Spleen (tissue), 11 donors: ENCODE measurements around the gene SENP3. TPM values are rescaled to one million over a fixed set of nuclear protein-coding genes. Genes with fewer than 3 reads are reported as not detected.
A peak's percentile ranks its signal among the peaks of the same experiment; 100 is the strongest.

ENCODE experiments used
- DNase-seq: peaks from one replicate; pipeline ENCODE4 v3.0.0-alpha.2; 2020
- H3K27ac ChIP-seq, 8 donors: fragments of 200-600 bp; sonication (generic) in 7 of 8; 1 replicate in 4 of 8; 2 replicates in 4 of 8; pipeline versions ENCODE4 v1.5.0 to v1.8.0; 2016 to 2021; ENCODE audit warnings: inconsistent platforms in 4 of 8, mild to moderate bottlenecking in 4 of 8, moderate library complexity in 1 of 8
- H3K27me3 ChIP-seq, 7 donors: fragments of 200-600 bp; sonication (generic) in 6 of 7; replicated peaks in 1 of 7; 1 replicate in 4 of 7; 2 replicates in 3 of 7; pipeline versions ENCODE4 v1.5.0 to v1.8.0; 2016 to 2021; ENCODE audit warnings: inconsistent platforms in 3 of 7, mild to moderate bottlenecking in 1 of 7
- H3K36me3 ChIP-seq, 6 donors: fragments of 200-600 bp; sonication (generic) in 5 of 6; 1 replicate in 4 of 6; 2 replicates in 2 of 6; pipeline versions ENCODE4 v1.5.0 to v1.8.0; 2016 to 2021; ENCODE audit warnings: inconsistent platforms in 2 of 6
- H3K4me1 ChIP-seq, 6 donors: fragments of 200-600 bp; sonication (generic) in 5 of 6; 1 replicate in 3 of 6; 2 replicates in 3 of 6; pipeline versions ENCODE4 v1.5.0 to v1.8.0; 2016 to 2021; ENCODE audit warnings: inconsistent platforms in 3 of 6
- H3K4me3 ChIP-seq, 8 donors: fragments of 200-600 bp; sonication (generic) in 7 of 8; 1 replicate in 4 of 8; 2 replicates in 4 of 8; pipeline versions ENCODE4 v1.5.0 to v1.8.0; 2016 to 2021; ENCODE audit warnings: inconsistent platforms in 4 of 8, mild to moderate bottlenecking in 4 of 8, moderate library complexity in 2 of 8
- H3K9me3 ChIP-seq, 8 donors: fragments of 200-600 bp; sonication (generic) in 7 of 8; 1 replicate in 4 of 8; 2 replicates in 4 of 8; pipeline versions ENCODE4 v1.5.0 to v1.8.0; 2016 to 2021; ENCODE audit warnings: inconsistent platforms in 4 of 8
- CTCF ChIP-seq, 11 experiments: fragments of 200-600 bp in 7 of 11; fragments of 450-650 bp in 4 of 11; sonication (generic) in 4 of 11; IDR thresholded peaks in 8 of 11; conservative IDR thresholded peaks in 3 of 11; 1 replicate in 7 of 11; 2 replicates in 4 of 11; pipeline versions ENCODE4 v1.4.0 to v1.8.0; 2016 to 2021; ENCODE audit warnings: antibody characterized with exemption in 11 of 11, inconsistent platforms in 4 of 11, mild to moderate bottlenecking in 1 of 11
- POLR2A ChIP-seq, 3 donors: fragments of 450-650 bp; IDR thresholded peaks; one replicate each; pipeline ENCODE4 v1.5.1; 2017; ENCODE audit warnings: antibody characterized with exemption in 3 of 3, mild to moderate bottlenecking in 1 of 3
- POLR2AphosphoS5 ChIP-seq, 3 donors: sonication (generic); formaldehyde crosslinking; IDR thresholded peaks; one replicate each; pipeline ENCODE4 v1.5.1; 2017; ENCODE audit warnings: antibody characterized with exemption in 3 of 3
- WGBS, 5 donors: extraction: QIAGEN DNeasy Blood & Tissue Kit in 3 of 5; methylation state at CpG; one replicate each; pipeline versions ENCODE4 v1.1.5 to v1.1.7; 2013 to 2018; 5-methylcytosine and 5-hydroxymethylcytosine counted together
- intact Hi-C: fragments of 100-400 bp; cut with DNase I; formaldehyde crosslinking; loops from one replicate; pipeline ENCODE4 v1.15.0; 2023; ENCODE audit warnings: low total_unique reads
- polyA plus RNA-seq, 3 donors: library from polyadenylated mRNA; stranded (reverse); fragments of 200-250 nt; gene quantifications; one replicate each; pipeline ENCODE4 v1.2.1, GENCODE V29; 2013
- total RNA-seq, 7 donors: library from RNA; depleted of rRNA in 3 of 7; stranded (reverse); fragments of >200 nt in 3 of 7; fragmentation: NEBNext Ultra II Directional in 4 of 7; extraction: Animal tissue kit (Norgen Biotek cat#: 25700) in 4 of 7; gene quantifications; one replicate each; pipeline versions ENCODE4 v1.1.0 to v1.2.1, GENCODE V29; 2016 to 2021
- donor health status: healthy with polysubstance abuse.
- donor health status: DM: no; HTN: no; CAD: no; lungs with moderate emphysema.
- donor health status: DM: no; HTN: no; CAD: no.
- donor health status: Bipolar disorder and iron deficiency.
- donor health status: healthy.
- donor health status: DM: no; HTN: no; CAD: no.
- donor health status: DM: yes; HTN: yes; CAD: no.

The SENP3 gene
- total and polyA plus RNA-seq, 10 donors, result 36.3 to 71.7 (median 43.1) TPM

- peak; percentile 99 for DNase-seq
- intact Hi-C loops, result no loop called here
- H3K27me3 ChIP-seq, result no peaks in the 10 kb centered on the region
- TF ChIP-seq CTCF (IDR thresholded peaks at IDR 0.05 in 8 of 11, conservative IDR thresholded peaks at IDR 0.05 in 3 of 11), result peak; percentile 49 to 90 (median 79)
- peak in 2 of 3 donors; percentile 24 to 82 for TF ChIP-seq POLR2A (IDR thresholded peaks at IDR 0.05)
- peak; percentile 90 to 93 (median 91) for TF ChIP-seq POLR2AphosphoS5 (IDR thresholded peaks at IDR 0.05)
- peak within 1 kb of the TSS; percentile 87 to 99 (median 92) for H3K27ac ChIP-seq
- peaks cover 21 to 53% (median 37%) of the 10 kb centered on the region in 6 donors for H3K4me1 ChIP-seq
- WGBS, 5 donors, result 0 to 1% (median 1%) methylated on average over 48 to 93 of the region's 93 CpGs
- H3K36me3 ChIP-seq, result peaks cover 0 to 19% (median 3%) of the 10 kb centered on the region in 6 donors
- peak within 1 kb of the TSS; percentile 70 to 95 (median 75) for H3K4me3 ChIP-seq
- H3K9me3 ChIP-seq, result no peaks in the 10 kb centered on the region
Measured at GRCh38 chr17:7614425-7615264, 52.9 kb downstream of the SENP3 start, which contains the start of gene FXR2. FXR2 (minus strand) TSS chr17:7614897; CDS start chr17:7614532, 365 bp downstream.

- Histone ChIP-seq H3K27ac (peak overlapping the region; percentile 87 to 99 (median 92)), H3K9me3 (no peaks in the 10 kb centered on the region), H3K4me1 (peaks cover 21 to 48% (median 36%) of the 10 kb centered on the region in 6 donors), H3K36me3 (peaks cover 0 to 16% (median 3%) of the 10 kb centered on the region in 6 donors), H3K27me3 (no peaks in the 10 kb centered on the region), H3K4me3 (peak overlapping the region; percentile 44 to 95 (median 74))
- intact Hi-C loops, result no loop called here
- TF ChIP-seq POLR2AphosphoS5 (IDR thresholded peaks at IDR 0.05), result no peak
- TF ChIP-seq POLR2A (IDR thresholded peaks at IDR 0.05), result no peak
- peak in 1 of 11 experiments; percentile 61 for TF ChIP-seq CTCF (IDR thresholded peaks at IDR 0.05 in 8 of 11, conservative IDR thresholded peaks at IDR 0.05 in 3 of 11)
- WGBS, 5 donors, result 5 to 10% (median 8%) methylated on average over 28 of the region's 28 CpGs
- DNase-seq, result no peak
Measured at GRCh38 chr17:7615265-7615747, 53.6 kb downstream of the SENP3 start.

GRCh38 chr17:7618608-7619007 is 56.9 kb downstream of the SENP3 start:
- TF ChIP-seq POLR2A (IDR thresholded peaks at IDR 0.05) (no peak), CTCF (IDR thresholded peaks at IDR 0.05 in 8 of 11, conservative IDR thresholded peaks at IDR 0.05 in 3 of 11) (no peak), POLR2AphosphoS5 (IDR thresholded peaks at IDR 0.05) (no peak)
- Histone ChIP-seq H3K36me3 (no peaks in the 10 kb centered on the region), H3K27me3 (no peaks in the 10 kb centered on the region), H3K4me1 (peaks cover 4 to 15% (median 6%) of the 10 kb centered on the region in 6 donors), H3K9me3 (no peaks in the 10 kb centered on the region), H3K4me3 (no peak overlapping the region), H3K27ac (no peak overlapping the region)
- intact Hi-C loops, result no loop called here
- DNase-seq, result no peak
- 63 to 80% (median 73%) methylated on average over 5 of the region's 5 CpGs for WGBS, 5 donors

DNA sequence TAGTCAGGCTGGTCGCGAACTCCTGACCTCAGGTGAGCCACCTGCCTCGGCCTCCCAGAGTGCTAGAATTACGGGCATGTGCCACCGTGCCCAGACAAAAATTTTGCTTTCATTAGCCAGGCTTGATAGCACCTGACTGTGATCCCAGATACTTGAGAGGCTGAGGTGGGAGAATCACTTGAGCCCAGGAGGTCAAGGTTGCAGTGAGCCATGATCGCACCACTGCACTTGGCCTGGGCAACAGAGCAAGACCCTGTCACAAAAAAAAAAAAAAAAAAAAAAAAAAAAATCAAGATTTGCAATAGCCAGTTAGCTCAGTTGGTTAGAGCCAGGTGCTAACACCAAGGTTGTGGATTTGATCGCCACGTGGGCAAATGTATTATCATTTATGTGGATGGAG is 59.1 kb downstream of the SENP3 start:
- Histone ChIP-seq H3K4me3 (no peak overlapping the region), H3K4me1 (peaks cover 0 to 6% (median 0%) of the 10 kb centered on the region in 6 donors), H3K27me3 (no peaks in the 10 kb centered on the region), H3K27ac (no peak overlapping the region), H3K36me3 (peaks cover 0 to 9% (median 0%) of the 10 kb centered on the region in 6 donors), H3K9me3 (no peaks in the 10 kb centered on the region)
- TF ChIP-seq POLR2AphosphoS5 (IDR thresholded peaks at IDR 0.05) (no peak), POLR2A (IDR thresholded peaks at IDR 0.05) (no peak), CTCF (IDR thresholded peaks at IDR 0.05 in 8 of 11, conservative IDR thresholded peaks at IDR 0.05 in 3 of 11) (no peak)
- DNase-seq, result no peak
- 91 to 96% (median 95%) methylated on average over 8 of the region's 8 CpGs for WGBS, 5 donors
- intact Hi-C loops, result loop anchor here (10.0 kb wide), 1 partner anchor 64 kb away; the partner anchor contains the start of genes TP53 and WRAP53
